ENCODE data around the gene MYO1E. TPM values are rescaled to one million over a fixed set of nuclear protein-coding genes. Genes with fewer than 3 reads are reported as not detected.

MYO1E gene
- total RNA-seq, 1 donor: 93.5 TPM

DNA sequence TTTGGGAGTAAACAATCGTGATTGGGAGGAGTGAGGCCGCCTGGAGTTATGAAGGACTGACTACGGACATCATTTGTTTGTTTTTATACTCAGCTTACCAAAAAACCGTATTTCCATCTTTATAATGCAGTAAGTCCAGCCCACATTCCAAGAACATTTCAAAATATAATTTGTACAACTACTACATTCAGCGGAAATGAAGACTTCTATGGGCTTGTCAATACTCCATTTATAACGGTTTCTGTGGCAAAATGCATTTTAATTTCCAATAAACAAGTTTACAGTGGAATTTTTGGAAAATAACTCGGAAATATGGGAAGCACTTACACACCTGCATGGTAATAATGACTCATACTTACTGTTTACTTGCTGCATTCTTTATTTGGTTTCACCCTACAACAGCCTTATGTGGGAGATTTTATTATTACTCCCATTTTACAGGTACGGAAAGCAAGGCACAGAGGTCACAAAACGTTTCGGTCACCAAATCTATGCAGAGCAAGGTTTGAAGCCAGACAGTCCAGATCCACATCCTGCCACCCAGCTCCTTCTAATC lies 103.7 kb downstream of the MYO1E start:
- no peak for DNase-seq (ENCODE audit: low read depth)
- H3K4me3 ChIP-seq (ENCODE audit: low read depth, low read length): no peak overlapping the region
- TF ChIP-seq CTCF (IDR thresholded peaks at IDR 0.05; ENCODE audit: insufficient read depth, low read length): no peak

DNA sequence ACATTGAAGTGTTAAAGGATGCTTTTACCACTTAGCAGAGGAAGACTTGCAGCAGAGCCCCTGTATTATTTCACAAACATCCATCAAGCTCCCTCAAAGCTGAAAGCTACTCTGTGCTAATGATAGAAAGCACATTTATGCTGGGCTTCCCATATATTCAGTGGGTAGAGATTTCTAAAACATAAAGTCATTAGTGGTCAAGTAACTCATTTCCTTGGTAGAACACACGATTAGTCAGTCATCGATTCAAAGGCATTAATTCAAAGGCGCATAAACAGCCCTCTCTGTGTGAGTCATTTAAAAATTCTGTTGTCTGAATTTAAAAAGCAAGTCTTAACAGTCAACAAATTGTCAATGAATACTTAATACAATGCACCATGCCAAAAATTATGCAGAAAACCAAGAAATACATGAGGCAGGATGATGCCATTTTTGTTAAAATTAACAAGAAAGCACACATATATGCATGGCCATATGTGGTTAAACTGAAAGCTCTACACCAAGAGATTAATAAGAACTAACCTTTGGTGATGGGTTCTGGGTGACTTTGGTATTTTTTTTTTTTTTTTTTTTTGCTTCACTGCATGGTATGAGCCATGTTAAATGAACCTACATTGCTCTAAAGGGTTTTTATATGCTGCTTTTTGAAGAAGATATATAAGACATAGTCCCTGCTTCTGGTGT lies 104.4 kb downstream of the MYO1E start:
- TF ChIP-seq CTCF (IDR thresholded peaks at IDR 0.05; ENCODE audit: insufficient read depth, low read length): no peak
- DNase-seq (ENCODE audit: low read depth): no peak
- H3K4me3 ChIP-seq (ENCODE audit: low read depth, low read length): no peak overlapping the region

DNA sequence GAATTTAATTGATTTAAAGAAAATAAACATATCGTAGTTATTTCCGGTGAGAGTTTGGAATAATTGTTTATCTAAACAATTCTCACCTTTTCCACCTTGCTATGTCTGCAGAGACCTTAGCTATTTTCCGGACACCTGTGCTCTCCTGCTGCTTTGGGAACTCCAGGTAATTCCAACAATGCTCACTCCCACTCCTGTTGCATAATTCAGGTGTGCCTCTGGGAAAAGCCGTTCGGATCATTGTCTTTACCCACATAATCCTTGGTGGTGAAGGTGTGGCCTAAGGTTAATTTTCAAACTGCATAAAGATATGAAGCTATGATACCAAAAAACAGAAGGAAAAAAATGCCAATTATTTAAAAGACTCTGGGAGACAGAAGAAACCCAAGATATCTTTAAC lies 106.6 kb downstream of the MYO1E start:
- no peak overlapping the region for H3K4me3 ChIP-seq (ENCODE audit: low read depth, low read length)
- DNase-seq (ENCODE audit: low read depth): no peak
- TF ChIP-seq CTCF (IDR thresholded peaks at IDR 0.05; ENCODE audit: insufficient read depth, low read length): no peak

DNA sequence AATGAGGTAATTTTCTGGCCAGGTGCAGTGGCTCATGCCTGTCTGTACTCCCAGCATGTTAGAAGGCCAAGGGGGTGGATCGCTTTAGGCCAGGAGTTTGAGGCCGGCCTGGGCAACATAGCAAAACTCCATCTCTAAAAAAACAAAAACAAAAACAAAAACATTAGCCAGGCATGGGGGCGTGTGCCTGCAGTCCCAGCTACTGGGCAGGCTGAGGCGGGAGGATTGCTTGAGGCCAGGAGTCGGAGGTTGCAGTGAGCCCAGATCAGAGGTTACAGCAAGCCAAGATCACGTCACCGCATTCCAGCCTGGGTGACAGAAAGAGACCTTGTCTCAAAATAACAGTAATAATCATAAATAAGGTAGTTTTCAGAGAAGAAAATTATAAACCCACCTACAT lies 110.4 kb downstream of the MYO1E start:
- DNase-seq (ENCODE audit: low read depth): no peak
- TF ChIP-seq CTCF (IDR thresholded peaks at IDR 0.05; ENCODE audit: insufficient read depth, low read length): no peak
- no peak overlapping the region for H3K4me3 ChIP-seq (ENCODE audit: low read depth, low read length)

DNA sequence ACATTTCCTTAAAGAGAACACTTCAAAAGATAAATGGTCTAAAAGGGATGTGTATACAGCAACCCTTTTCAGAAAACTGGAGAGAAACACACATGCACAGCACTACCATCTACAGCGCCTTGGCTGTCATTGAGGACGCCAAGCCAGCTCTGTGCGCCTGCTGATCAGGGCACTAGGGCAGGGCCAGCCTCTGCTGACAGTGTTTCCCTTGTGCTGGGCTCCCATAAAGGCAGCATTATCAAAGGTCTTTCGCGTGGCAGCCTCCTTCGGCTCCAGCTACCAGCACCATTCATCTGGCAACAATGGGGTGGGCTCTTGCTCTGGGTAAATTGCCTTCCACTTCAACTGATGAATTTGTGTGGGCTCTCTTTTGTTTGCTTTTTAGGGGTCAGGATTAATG lies 112.6 kb downstream of the MYO1E start:
- no peak for DNase-seq (ENCODE audit: low read depth)
- H3K4me3 ChIP-seq (ENCODE audit: low read depth, low read length): no peak overlapping the region
- TF ChIP-seq CTCF (IDR thresholded peaks at IDR 0.05; ENCODE audit: insufficient read depth, low read length): no peak

DNA sequence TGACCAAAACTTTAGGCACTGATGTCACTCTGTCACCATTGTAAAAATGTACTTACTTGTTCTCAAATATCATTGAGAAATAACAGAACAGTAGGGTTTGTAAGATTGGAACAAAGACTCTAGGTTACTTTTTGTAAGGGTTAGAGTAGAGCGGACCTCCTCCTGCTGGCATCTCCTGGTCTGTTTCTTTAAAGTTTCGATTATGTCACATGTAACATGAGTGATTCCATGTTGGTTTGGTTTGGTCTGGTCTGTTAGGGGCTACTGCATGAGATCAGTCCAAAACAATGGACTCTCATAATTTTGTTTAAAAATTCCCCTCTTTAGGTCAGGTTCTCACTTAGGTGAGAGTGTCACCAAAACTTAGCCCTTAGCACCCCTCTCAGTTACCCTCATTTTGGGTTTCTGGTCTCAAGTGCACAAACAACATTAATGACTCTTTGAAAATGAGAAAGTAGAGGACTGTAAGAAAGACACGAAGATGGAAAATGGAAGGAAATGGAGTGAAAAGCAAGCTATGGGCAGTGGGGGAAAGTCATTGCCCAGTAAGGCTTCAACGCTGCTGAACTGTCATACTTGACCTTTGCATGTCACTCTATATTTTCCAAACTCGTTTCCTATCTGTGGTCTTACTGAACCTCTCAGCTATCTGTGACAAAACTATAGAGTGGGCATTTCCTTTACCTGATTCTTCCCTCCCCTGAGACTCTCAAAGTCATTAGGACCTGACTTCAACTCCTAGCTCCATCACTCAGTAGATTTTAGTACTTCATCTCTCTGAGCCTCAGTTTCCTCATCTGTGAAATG lies 113.3 kb downstream of the MYO1E start:
- H3K4me3 ChIP-seq (ENCODE audit: low read depth, low read length): no peak overlapping the region
- TF ChIP-seq CTCF (IDR thresholded peaks at IDR 0.05; ENCODE audit: insufficient read depth, low read length): no peak
- DNase-seq (ENCODE audit: low read depth): no peak

Measured in fibroblast of the aortic adventitia (primary cell).